Activated T-helper 1 cell treated with anti-CD3 and anti-CD28 coated beads, Interleukin-12 subunit alpha, Interleukin-12 subunit beta, Interleukin-2, Interleukin-4 antibody, amounts not matched to agents 30 ng/mL and 10 ng/mL and 1 ng/mL, durations not matched to agents 14 hours and 24 hours and 36 hours (primary cell): ENCODE data around the gene HMX2. TPM values are rescaled to one million over a fixed set of nuclear protein-coding genes. Genes with fewer than 3 reads are reported as not detected.

ENCODE experiments used
- DNase-seq: peaks from one replicate; pipeline ENCODE4 v3.0.0; 2021; ENCODE audit warnings: low spot score
- H3K27ac Mint-ChIP-seq: one replicate; pipeline ENCODE4 v1.8.0; 2021; ENCODE audit warnings: mild to moderate bottlenecking, mixed read lengths
- H3K27me3 Mint-ChIP-seq: one replicate; pipeline ENCODE4 v1.8.0; 2022; ENCODE audit warnings: mild to moderate bottlenecking, moderate library complexity, mixed read lengths; ENCODE audit not compliant: insufficient read depth
- H3K36me3 Mint-ChIP-seq: one replicate; pipeline ENCODE4 v1.8.0; 2021; ENCODE audit warnings: low read depth, mixed read lengths
- H3K4me1 Mint-ChIP-seq: one replicate; pipeline ENCODE4 v1.8.0; 2021; ENCODE audit warnings: low read depth, mixed read lengths
- H3K4me3 Mint-ChIP-seq: one replicate; pipeline ENCODE4 v1.8.0; 2021; ENCODE audit warnings: mild to moderate bottlenecking, moderate library complexity, mixed read lengths
- H3K9me3 Mint-ChIP-seq: one replicate; pipeline ENCODE4 v1.8.0; 2021; ENCODE audit warnings: mixed read lengths
- intact Hi-C: fragments of 100-400 bp; cut with micrococcal nuclease; formaldehyde crosslinking; loops from one replicate; pipeline ENCODE4 v1.15.1; 2024
- total RNA-seq: library from RNA; stranded (reverse); gene quantifications from 2 replicates; pipeline ENCODE4 v1.2.3, GENCODE V29; 2022

HMX2 gene
- total RNA-seq, 1 donor from 2014 or later = not detected

DNA sequence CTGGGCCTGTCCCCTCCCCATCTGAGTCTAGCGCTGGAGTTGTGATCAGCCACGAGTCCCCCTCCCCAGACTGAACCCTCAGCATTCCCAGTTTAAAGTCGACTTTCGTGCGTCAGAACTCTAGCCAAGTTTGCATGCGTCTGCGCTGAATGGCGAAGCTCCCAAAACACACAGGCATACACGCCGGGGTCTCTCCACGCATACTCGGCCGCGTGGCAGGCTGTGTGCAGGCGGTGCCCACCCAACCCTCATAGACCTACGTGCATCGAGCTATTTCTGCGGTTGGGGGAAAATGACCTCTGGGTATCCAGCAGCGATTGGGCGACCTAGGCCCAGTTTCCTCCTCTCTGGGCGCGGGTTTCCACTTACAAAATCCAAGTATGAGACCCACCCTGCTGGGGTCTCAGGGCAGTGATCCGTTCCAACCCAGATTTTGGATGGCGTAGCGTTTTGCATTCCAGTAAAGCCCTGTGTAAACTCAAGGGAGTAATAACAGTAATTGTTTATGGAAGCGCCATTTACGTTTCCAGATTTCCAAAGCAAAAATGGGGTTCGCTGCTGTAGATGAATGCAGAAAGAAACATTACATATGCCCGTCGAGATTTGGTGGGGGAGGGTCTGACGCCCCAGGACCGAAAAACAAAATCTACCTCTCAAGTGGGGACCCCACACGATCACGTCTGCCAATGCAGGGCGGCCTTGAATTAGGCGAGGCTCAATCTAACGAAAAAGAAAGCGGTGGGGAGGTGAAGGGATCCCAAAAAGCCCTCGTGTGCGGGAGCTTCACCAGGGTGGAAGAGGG lies 14.2 kb upstream of the HMX2 start:
- H3K27ac Mint-ChIP-seq = peak overlapping the region; percentile 86
- H3K4me1 Mint-ChIP-seq = peaks cover 23% of the 10 kb centered on the region
- H3K4me3 Mint-ChIP-seq = peak overlapping the region; percentile 4
- H3K27me3 Mint-ChIP-seq = peaks cover 73% of the 10 kb centered on the region
- intact Hi-C loops = loop anchor here (1.0 to 10.0 kb wide), 6 partner anchors 91 to 831 kb away; partner anchors contain the start of gene HTRA1
- H3K36me3 Mint-ChIP-seq = peaks cover 2% of the 10 kb centered on the region
- H3K9me3 Mint-ChIP-seq = no peaks in the 10 kb centered on the region
- DNase-seq = no peak

DNA sequence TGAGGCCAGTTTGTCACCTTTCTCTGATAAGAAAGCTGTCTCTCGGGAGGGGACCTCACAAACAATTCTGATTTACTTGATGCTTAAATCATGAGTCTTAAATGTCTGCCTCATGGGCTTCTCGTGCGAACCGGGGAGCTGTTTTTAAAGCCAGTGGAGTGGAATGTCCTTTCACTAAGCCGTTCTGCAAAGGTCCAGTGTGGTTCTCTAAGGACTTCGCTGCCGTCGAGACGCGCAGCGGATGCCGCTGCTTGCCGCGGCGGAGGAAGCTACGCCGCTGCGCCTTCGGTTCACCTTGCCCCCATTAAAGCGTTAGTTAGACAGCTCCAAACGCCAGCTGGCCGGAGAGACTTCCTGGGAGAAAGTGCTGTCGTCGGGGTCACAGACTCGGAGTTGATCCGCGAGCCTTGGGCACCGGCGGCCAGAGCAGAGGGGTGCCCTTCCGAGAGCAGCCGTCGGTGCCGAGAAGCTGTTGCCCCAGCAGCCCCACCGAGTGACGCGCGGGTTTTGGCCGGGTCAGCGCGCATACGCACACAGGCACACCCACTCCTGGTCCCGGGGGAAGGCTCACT lies 13.5 kb upstream of the HMX2 start:
- DNase-seq = no peak
- H3K9me3 Mint-ChIP-seq = no peaks in the 10 kb centered on the region
- H3K36me3 Mint-ChIP-seq = peaks cover 2% of the 10 kb centered on the region
- peaks cover 23% of the 10 kb centered on the region for H3K4me1 Mint-ChIP-seq
- H3K4me3 Mint-ChIP-seq = peak overlapping the region; percentile 45
- intact Hi-C loops = loop anchor here (5.0 to 10.0 kb wide), 3 partner anchors 138 to 830 kb away; partner anchors contain the start of gene HTRA1
- H3K27ac Mint-ChIP-seq = peak overlapping the region; percentile 86
- peaks cover 73% of the 10 kb centered on the region for H3K27me3 Mint-ChIP-seq

DNA sequence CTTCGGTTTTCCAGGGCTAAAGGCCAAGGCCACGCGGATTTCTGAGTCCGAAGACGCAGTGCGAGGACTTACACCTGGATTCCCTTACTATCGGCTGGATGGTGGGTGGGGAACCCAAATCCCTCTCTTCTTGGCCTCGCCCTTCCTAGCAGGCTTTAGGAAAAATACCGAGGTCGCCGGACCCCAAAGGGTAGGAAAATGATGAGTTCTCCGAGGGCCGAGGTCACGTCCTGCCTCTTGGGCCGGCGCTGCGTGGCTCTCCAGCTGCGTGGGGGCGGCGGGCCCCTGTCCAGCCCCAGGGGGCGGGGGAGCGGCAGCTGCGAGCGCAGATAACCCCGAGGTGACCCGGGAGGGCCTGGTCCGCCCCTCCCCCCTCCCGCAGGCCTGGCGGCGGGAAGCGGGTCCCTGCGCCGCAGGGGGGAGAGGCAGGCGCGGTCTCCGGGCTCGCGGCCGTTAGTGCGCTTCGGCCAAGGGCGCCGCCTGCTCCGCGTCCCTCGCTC lies 13.0 kb upstream of the HMX2 start:
- Mint-ChIP-seq H3K36me3 (peaks cover 2% of the 10 kb centered on the region), H3K4me3 (no peak overlapping the region), H3K27ac (peak overlapping the region; percentile 86)

GRCh38 chr10:123135415-123136141 lies 12.4 kb upstream of the HMX2 start, which contains the start of gene HMX3:
TSS of gene HMX3 (plus strand) at chr10:123135970. CDS start at chr10:123136051, 81 bp downstream.
- Mint-ChIP-seq H3K27ac (peak within 1 kb of the TSS; percentile 86), H3K4me3 (peak within 1 kb of the TSS; percentile 26), H3K4me1 (peaks cover 23% of the 10 kb centered on the region), H3K9me3 (no peaks in the 10 kb centered on the region), H3K36me3 (peaks cover 2% of the 10 kb centered on the region), H3K27me3 (peaks cover 71% of the 10 kb centered on the region)
- no peak for DNase-seq
- intact Hi-C loops = loop anchor here (10.0 kb wide), 2 partner anchors 671 to 829 kb away; partner anchors contain the start of gene HTRA1

More for the DNA sequence above, 13.0 kb upstream of the HMX2 start:
- Mint-ChIP-seq H3K27me3 (peaks cover 73% of the 10 kb centered on the region), H3K4me1 (peaks cover 23% of the 10 kb centered on the region), H3K9me3 (no peaks in the 10 kb centered on the region)
- intact Hi-C loops = loop anchor here (5.0 to 10.0 kb wide), 3 partner anchors 137 to 830 kb away; partner anchors contain the start of gene HTRA1
- DNase-seq = no peak

GRCh38 chr10:123136221-123136805 lies 11.6 kb upstream of the HMX2 start:
- H3K27ac Mint-ChIP-seq = no peak overlapping the region
- H3K4me1 Mint-ChIP-seq = peaks cover 23% of the 10 kb centered on the region
- H3K27me3 Mint-ChIP-seq = peaks cover 73% of the 10 kb centered on the region
- DNase-seq = no peak
- H3K9me3 Mint-ChIP-seq = no peaks in the 10 kb centered on the region
- peaks cover 2% of the 10 kb centered on the region for H3K36me3 Mint-ChIP-seq
- intact Hi-C loops = loop anchor here (10.0 kb wide), 2 partner anchors 672 to 828 kb away; partner anchors contain the start of gene HTRA1
- H3K4me3 Mint-ChIP-seq = peak overlapping the region; percentile 26

DNA sequence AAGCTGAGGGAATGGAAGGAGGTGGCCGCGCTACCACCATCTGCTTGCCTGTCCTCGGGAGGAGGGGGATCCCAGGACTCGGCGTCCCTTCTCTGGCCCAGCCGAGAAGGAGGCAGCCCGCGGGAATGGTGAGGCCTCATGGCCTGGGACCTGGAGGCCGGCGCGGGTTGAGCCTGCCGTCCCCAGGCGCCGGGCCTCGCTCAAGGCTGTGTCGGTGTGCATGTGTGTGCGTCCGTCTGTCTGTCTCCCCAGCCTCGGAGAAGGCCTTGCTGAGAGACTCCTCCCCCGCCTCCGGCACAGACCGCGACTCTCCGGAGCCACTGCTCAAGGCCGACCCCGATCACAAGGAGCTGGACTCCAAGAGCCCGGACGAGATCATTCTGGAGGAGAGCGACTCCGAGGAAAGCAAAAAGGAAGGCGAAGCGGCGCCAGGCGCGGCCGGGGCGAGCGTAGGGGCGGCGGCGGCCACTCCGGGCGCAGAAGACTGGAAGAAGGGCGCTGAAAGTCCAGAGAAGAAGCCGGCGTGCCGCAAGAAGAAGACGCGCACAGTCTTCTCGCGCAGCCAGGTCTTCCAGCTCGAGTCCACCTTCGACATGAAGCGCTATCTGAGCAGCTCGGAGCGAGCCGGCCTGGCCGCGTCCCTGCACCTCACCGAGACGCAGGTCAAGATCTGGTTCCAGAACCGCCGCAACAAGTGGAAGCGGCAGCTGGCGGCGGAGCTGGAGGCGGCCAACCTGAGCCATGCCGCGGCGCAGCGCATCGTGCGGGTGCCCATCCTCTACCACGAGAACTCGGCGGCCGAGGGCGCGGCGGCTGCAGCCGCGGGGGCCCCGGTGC lies 10.9 kb upstream of the HMX2 start:
- DNase-seq = no peak
- Mint-ChIP-seq H3K9me3 (no peaks in the 10 kb centered on the region), H3K4me3 (peak overlapping the region; percentile 69), H3K27ac (peak overlapping the region; percentile 85), H3K27me3 (peaks cover 76% of the 10 kb centered on the region), H3K36me3 (peaks cover 2% of the 10 kb centered on the region), H3K4me1 (peaks cover 23% of the 10 kb centered on the region)
- intact Hi-C loops = loop anchor here (1.0 to 10.0 kb wide), 3 partner anchors 11 to 828 kb away; partner anchors contain the start of genes HMX2 and HTRA1

- peak overlapping the region; percentile 3 for H3K4me3 Mint-ChIP-seq
Observed at GRCh38 chr10:123139165-123139520, 8.8 kb upstream of the HMX2 start.

DNA sequence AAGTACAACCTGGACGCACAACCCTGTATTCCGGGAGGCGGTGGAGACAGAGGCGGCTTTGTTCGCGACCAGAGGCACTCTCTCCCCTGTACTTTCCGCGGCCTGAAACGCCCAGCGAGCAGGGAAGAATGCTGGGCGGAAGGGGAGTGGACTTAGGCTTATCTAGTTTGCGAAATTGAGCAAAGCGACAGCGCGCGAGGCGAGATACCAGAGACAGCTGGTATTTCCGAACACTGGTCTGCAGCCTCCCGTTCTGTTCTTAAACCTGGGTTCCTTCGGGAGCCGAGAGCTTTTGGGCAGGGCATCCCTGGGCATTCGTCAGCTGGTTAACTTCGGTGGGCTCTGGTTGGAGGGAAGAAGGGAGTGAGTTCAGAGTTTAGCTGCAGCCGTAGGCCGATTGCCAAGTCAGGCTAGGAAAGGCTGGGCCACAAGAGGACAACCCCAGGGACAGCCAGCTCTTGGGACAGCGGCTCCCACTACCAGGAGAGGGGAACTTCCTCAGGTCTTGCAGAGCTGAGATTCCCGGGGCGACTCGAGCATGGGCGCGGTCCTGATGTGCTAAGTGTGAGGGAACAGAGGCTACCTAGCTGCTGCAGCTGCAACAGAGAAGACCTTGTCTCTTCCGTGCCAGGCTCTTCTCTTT lies 8.3 kb upstream of the HMX2 start:
- peak overlapping the region; percentile 25 for H3K27ac Mint-ChIP-seq

More at GRCh38 chr10:123139165-123139520, 8.8 kb upstream of the HMX2 start:
- peak overlapping the region; percentile 44 for H3K27ac Mint-ChIP-seq
- H3K4me1 Mint-ChIP-seq = peaks cover 9% of the 10 kb centered on the region
- no peak for DNase-seq
- intact Hi-C loops = loop anchor here (10.0 kb wide), 2 partner anchors 674 to 826 kb away; partner anchors contain the start of gene HTRA1
- H3K36me3 Mint-ChIP-seq = no peaks in the 10 kb centered on the region
- peaks cover 73% of the 10 kb centered on the region for H3K27me3 Mint-ChIP-seq
- H3K9me3 Mint-ChIP-seq = no peaks in the 10 kb centered on the region

DNA sequence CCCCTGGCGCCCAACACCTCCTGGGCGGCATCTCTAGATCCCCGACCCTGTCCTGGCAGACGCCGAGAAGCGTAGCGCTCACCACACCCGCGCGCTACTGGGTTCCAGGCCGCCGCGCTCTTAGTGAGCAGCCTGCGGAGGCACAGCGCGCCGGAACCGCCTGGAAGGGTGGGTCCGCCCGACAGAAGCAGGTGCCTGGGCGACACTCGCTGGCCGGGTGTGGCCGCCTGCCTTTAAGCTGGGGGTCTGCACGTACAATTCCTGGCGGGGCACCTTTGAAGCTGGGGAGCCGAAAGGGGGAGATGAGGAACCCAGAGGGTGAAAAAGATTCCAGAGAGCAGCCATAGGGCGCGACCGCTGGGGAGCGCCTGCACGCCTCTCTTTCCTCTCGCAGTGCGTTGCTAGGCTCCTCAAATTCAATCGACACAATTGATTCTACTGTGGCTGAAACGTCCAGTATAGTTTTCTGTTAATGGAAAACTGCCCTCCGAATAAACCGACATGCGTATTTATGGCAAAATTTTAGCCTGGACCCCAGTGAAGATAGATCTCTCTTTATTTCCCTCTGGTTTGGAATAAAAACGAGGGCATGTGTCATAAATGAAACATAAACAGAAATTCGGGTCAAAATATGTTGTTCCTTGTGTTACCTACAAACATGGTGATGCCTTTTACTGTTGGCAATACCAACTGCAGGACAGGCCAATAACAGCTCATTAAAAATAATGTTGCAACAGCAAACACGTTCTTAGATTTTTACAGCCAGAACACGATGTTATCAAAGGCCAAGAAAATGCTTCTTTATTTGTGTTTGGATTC lies 7.6 kb upstream of the HMX2 start:
- no peaks in the 10 kb centered on the region for H3K9me3 Mint-ChIP-seq
- no peaks in the 10 kb centered on the region for H3K36me3 Mint-ChIP-seq
- intact Hi-C loops = loop anchor here (5.0 kb wide), 1 partner anchor 1307 kb away; no protein-coding TSS in a partner anchor
- DNase-seq = no peak
- H3K4me3 Mint-ChIP-seq = no peak overlapping the region
- no peak overlapping the region for H3K27ac Mint-ChIP-seq
- peaks cover 80% of the 10 kb centered on the region for H3K27me3 Mint-ChIP-seq
- peaks cover 17% of the 10 kb centered on the region for H3K4me1 Mint-ChIP-seq

More for the DNA sequence above, 8.3 kb upstream of the HMX2 start:
- H3K9me3 Mint-ChIP-seq = no peaks in the 10 kb centered on the region
- H3K36me3 Mint-ChIP-seq = no peaks in the 10 kb centered on the region
- peaks cover 73% of the 10 kb centered on the region for H3K27me3 Mint-ChIP-seq
- peaks cover 10% of the 10 kb centered on the region for H3K4me1 Mint-ChIP-seq
- H3K4me3 Mint-ChIP-seq = peak overlapping the region; percentile 3
- intact Hi-C loops = loop anchor here (5.0 to 10.0 kb wide), 3 partner anchors 675 to 1308 kb away; partner anchors contain the start of gene HTRA1
- DNase-seq = no peak

GRCh38 chr10:123140983-123141390 lies 6.9 kb upstream of the HMX2 start:
- H3K9me3 Mint-ChIP-seq = no peaks in the 10 kb centered on the region
- peaks cover 85% of the 10 kb centered on the region for H3K27me3 Mint-ChIP-seq
- H3K4me3 Mint-ChIP-seq = no peak overlapping the region
- H3K4me1 Mint-ChIP-seq = peaks cover 22% of the 10 kb centered on the region
- intact Hi-C loops = loop anchor here (5.0 kb wide), 1 partner anchor 1306 kb away; no protein-coding TSS in a partner anchor
- no peaks in the 10 kb centered on the region for H3K36me3 Mint-ChIP-seq
- DNase-seq = no peak
- no peak overlapping the region for H3K27ac Mint-ChIP-seq
